H9 (cell line): ENCODE results near the gene ZNF688. TPM values are rescaled to one million over a fixed set of nuclear protein-coding genes. Genes with fewer than 3 reads are reported as not detected.

ENCODE experiments used
- DNase-seq: peaks from one replicate; pipeline ENCODE4 v3.0.0-alpha.2; 2017
- H2AFZ ChIP-seq: one replicate; pipeline ENCODE4 v1.6.1; 2013; ENCODE audit warnings: mild to moderate bottlenecking, low read length, control low read depth, moderate library complexity
- H2AK5ac ChIP-seq: 2 replicates; pipeline ENCODE4 v1.6.1; 2013; ENCODE audit warnings: low read length, control low read depth, mixed read lengths; ENCODE audit not compliant: insufficient read length
- H2BK120ac ChIP-seq: one replicate; pipeline ENCODE4 v1.6.1; 2013; ENCODE audit warnings: low read depth, mild to moderate bottlenecking, low read length, control low read depth, inconsistent platforms; ENCODE audit not compliant: poor library complexity, severe bottlenecking
- H2BK12ac ChIP-seq: 2 replicates; pipeline ENCODE4 v1.6.1; 2013; ENCODE audit warnings: low read length, control low read depth, mixed read lengths, low read depth; ENCODE audit not compliant: insufficient read length
- H2BK15ac ChIP-seq: 2 replicates; pipeline ENCODE4 v1.6.1; 2013; ENCODE audit warnings: low read depth, low read length, control low read depth
- H2BK20ac ChIP-seq: one replicate; pipeline ENCODE4 v1.6.1; 2013; ENCODE audit warnings: low read depth, mild to moderate bottlenecking, low read length, control low read depth, inconsistent platforms; ENCODE audit not compliant: poor library complexity, severe bottlenecking
- H2BK5ac ChIP-seq: 2 replicates; pipeline ENCODE4 v1.6.1; 2013; ENCODE audit warnings: low read length, control low read depth, mixed read lengths; ENCODE audit not compliant: insufficient read length
- H3K14ac ChIP-seq: 2 replicates; pipeline ENCODE4 v1.6.1; 2013; ENCODE audit warnings: low read length, control low read depth; ENCODE audit not compliant: insufficient read depth
- H3K18ac ChIP-seq: 2 replicates; pipeline ENCODE4 v1.6.1; 2013; ENCODE audit warnings: low read depth, mild to moderate bottlenecking, mixed read lengths, low read length, control low read depth; ENCODE audit not compliant: insufficient read length
- H3K23ac ChIP-seq: 2 replicates; pipeline ENCODE4 v1.6.1; 2013; ENCODE audit warnings: low read length, control low read depth, mixed read lengths, low read depth; ENCODE audit not compliant: insufficient read length
- H3K23me2 ChIP-seq: 2 replicates; pipeline ENCODE4 v1.6.1; 2013; ENCODE audit warnings: low read depth, mild to moderate bottlenecking, mixed read lengths, low read length, control low read depth; ENCODE audit not compliant: insufficient read length, poor library complexity, severe bottlenecking
- H3K27ac ChIP-seq: 2 replicates; pipeline ENCODE4 v1.5.1; 2013; ENCODE audit warnings: low read length, control low read depth, mixed read lengths, low read depth; ENCODE audit not compliant: insufficient read length
- H3K27me3 ChIP-seq: 2 replicates; pipeline ENCODE4 v1.6.1; 2013; ENCODE audit warnings: low read length, control low read depth, inconsistent platforms; ENCODE audit not compliant: insufficient read depth
- H3K4ac ChIP-seq: 2 replicates; pipeline ENCODE4 v1.6.1; 2013; ENCODE audit warnings: low read depth, mild to moderate bottlenecking, control low read depth, inconsistent platforms, low read length, moderate library complexity
- H3K4me1 ChIP-seq: 2 replicates; pipeline ENCODE4 v1.6.1; 2013; ENCODE audit warnings: low read length, control low read depth, inconsistent platforms; ENCODE audit not compliant: insufficient read depth
- H3K4me2 ChIP-seq: 2 replicates; pipeline ENCODE4 v1.6.1; 2013; ENCODE audit warnings: low read length, control low read depth, mixed read lengths; ENCODE audit not compliant: insufficient read length, insufficient read depth
- H3K56ac ChIP-seq: 2 replicates; pipeline ENCODE4 v1.6.1; 2013; ENCODE audit warnings: low read depth, mild to moderate bottlenecking, mixed read lengths, low read length, control low read depth; ENCODE audit not compliant: insufficient read length
- H3K79me1 ChIP-seq: 2 replicates; pipeline ENCODE4 v1.6.1; 2013; ENCODE audit warnings: low read depth, mild to moderate bottlenecking, moderate library complexity, low read length, control low read depth, inconsistent platforms; ENCODE audit not compliant: insufficient read depth, poor library complexity, severe bottlenecking
- H3K79me2 ChIP-seq: 2 replicates; pipeline ENCODE4 v1.6.1; 2013; ENCODE audit warnings: low read length, control low read depth, inconsistent platforms; ENCODE audit not compliant: insufficient read depth
- H3K9ac ChIP-seq: 2 replicates; pipeline ENCODE4 v1.6.1; 2013; ENCODE audit warnings: low read length, control low read depth, mixed read lengths; ENCODE audit not compliant: insufficient read length; ENCODE audit errors: extremely low read depth
- H3K9me3 ChIP-seq: one replicate; pipeline ENCODE4 v1.6.1; 2013; ENCODE audit warnings: low read depth, low read length, inconsistent platforms; ENCODE audit not compliant: control insufficient read depth
- H3T11ph ChIP-seq: one replicate; pipeline ENCODE4 v1.6.1; 2013; ENCODE audit warnings: mild to moderate bottlenecking, low read length, control low read depth, inconsistent platforms
- H4K20me1 ChIP-seq: one replicate; pipeline ENCODE4 v1.6.1; 2013; ENCODE audit not compliant: control insufficient read depth, insufficient read length, insufficient read depth
- H4K5ac ChIP-seq: 2 replicates; pipeline ENCODE4 v1.6.1; 2013; ENCODE audit warnings: low read depth, mild to moderate bottlenecking, mixed read lengths, low read length, control low read depth; ENCODE audit not compliant: insufficient read length
- H4K8ac ChIP-seq: replicated peaks from 2 replicates; pipeline ENCODE4 v1.6.1; 2013; ENCODE audit warnings: low read length, control low read depth, mixed read lengths, low read depth; ENCODE audit not compliant: insufficient read length
- H4K91ac ChIP-seq: 2 replicates; pipeline ENCODE4 v1.6.1; 2013; ENCODE audit warnings: low read depth, mild to moderate bottlenecking, moderate library complexity, mixed read lengths, low read length, control low read depth; ENCODE audit not compliant: insufficient read length
- H3K27ac Mint-ChIP-seq, 3 experiments: 2 replicates in 2 of 3; 3 replicates in 1 of 3; pipeline ENCODE4 v1.8.0; 2020 to 2021; ENCODE audit warnings: mixed read lengths in 3 of 3, mild to moderate bottlenecking in 1 of 3, moderate library complexity in 1 of 3
- H3K27me3 Mint-ChIP-seq: 2 replicates; pipeline ENCODE4 v1.8.0; 2021; ENCODE audit warnings: low read depth, mild to moderate bottlenecking, moderate library complexity, mixed read lengths
- H3K36me3 Mint-ChIP-seq, 3 experiments: 2 replicates in 2 of 3; 3 replicates in 1 of 3; pipeline ENCODE4 v1.8.0; 2020 to 2021; ENCODE audit warnings: low read depth in 3 of 3, mixed read lengths in 3 of 3; ENCODE audit not compliant: insufficient read depth in 1 of 3
- H3K4me1 Mint-ChIP-seq, 2 experiments: 2 replicates each; pipeline ENCODE4 v1.8.0; 2020; ENCODE audit warnings: mixed read lengths in 2 of 2
- H3K4me3 Mint-ChIP-seq, 2 experiments: 2 replicates in 1 of 2; 3 replicates in 1 of 2; pipeline ENCODE4 v1.8.0; 2020 to 2021; ENCODE audit warnings: mild to moderate bottlenecking in 2 of 2, mixed read lengths in 2 of 2, moderate library complexity in 1 of 2
- H3K9me3 Mint-ChIP-seq, 2 experiments: 2 replicates in 1 of 2; 3 replicates in 1 of 2; pipeline ENCODE4 v1.8.0; 2020; ENCODE audit warnings: mild to moderate bottlenecking in 2 of 2, mixed read lengths in 2 of 2, moderate library complexity in 1 of 2
- CTCF ChIP-seq: fragments of 200-600 bp; sonication (generic); conservative IDR thresholded peaks from 3 replicates; pipeline ENCODE4 v1.8.0; 2021; ENCODE audit warnings: antibody characterized with exemption, mild to moderate bottlenecking
- WGBS: extraction: QIAGEN DNeasy Blood & Tissue Kit; methylation state at CpG from one replicate; pipeline ENCODE4 v1.1.7; 2013; ENCODE audit warnings: missing lambda C conversion rate, low lambda C conversion rate, mixed read lengths; ENCODE audit not compliant: insufficient read length; ENCODE audit errors: extremely low coverage; 5-methylcytosine and 5-hydroxymethylcytosine counted together
- total RNA-seq: library from RNA; stranded (reverse); gene quantifications from 2 replicates; pipeline ENCODE4 v1.2.1, GENCODE V29; 2021

The ZNF688 gene
- total RNA-seq, 1 experiment from 2014 or later: 4.5 TPM

- peaks cover 15% of the 10 kb centered on the region for H3K23me2 ChIP-seq
- DNase-seq: no peak
- H2BK20ac ChIP-seq: no peak overlapping the region
- H3K18ac ChIP-seq: no peak overlapping the region
- no peak overlapping the region for H2BK5ac ChIP-seq
- H2BK120ac ChIP-seq: no peak overlapping the region
- H2BK15ac ChIP-seq: no peak overlapping the region
- Mint-ChIP-seq H3K27me3 (no peaks in the 10 kb centered on the region), H3K36me3 (peaks cover 0 to 13% (median 9%) of the 10 kb centered on the region in 3 experiments; a peak in 5 of 7 replicates), H3K27ac (no peak overlapping the region; a peak in 1 of 7 replicates), H3K9me3 (no peaks in the 10 kb centered on the region), H3K4me3 (peak overlapping the region; percentile 40 to 57), H3K4me1 (peaks cover 16% of the 10 kb centered on the region in 2 experiments)
- no peak overlapping the region for H3K4ac ChIP-seq
- H3K4me1 ChIP-seq: peaks cover 2% of the 10 kb centered on the region; the same call in 1 of the 2 replicates
- no peak overlapping the region for H4K5ac ChIP-seq
- no peaks in the 10 kb centered on the region for H3K27me3 ChIP-seq
- no peak for TF ChIP-seq CTCF
- H3K27ac ChIP-seq: no peak overlapping the region
- no peak overlapping the region for H3K23ac ChIP-seq
- WGBS: no CpG with 5 or more reads among the region's 60 CpGs
- no peak overlapping the region for H3K14ac ChIP-seq
- H3K9ac ChIP-seq: no peak overlapping the region
- H4K20me1 ChIP-seq: no peaks in the 10 kb centered on the region
- no peak overlapping the region for H4K8ac ChIP-seq
- H2AK5ac ChIP-seq: no peak overlapping the region
- H2BK12ac ChIP-seq: no peak overlapping the region
- H3K79me1 ChIP-seq: no peaks in the 10 kb centered on the region
- no peaks in the 10 kb centered on the region for H3K9me3 ChIP-seq
- H2AFZ ChIP-seq: no peak overlapping the region
- H3T11ph ChIP-seq: no peak overlapping the region
- H4K91ac ChIP-seq: no peak overlapping the region
- H3K4me2 ChIP-seq: no peak overlapping the region
- H3K56ac ChIP-seq: no peak overlapping the region
- no peaks in the 10 kb centered on the region for H3K79me2 ChIP-seq
Observed at GRCh38 chr16:30524575-30525568, 46.6 kb downstream of the ZNF688 start.
